Left forelimb (tissue), 1 donor: ENCODE measurements around the gene SORCS2.

Experiments used
- DNase-seq: peaks from one replicate; pipeline ENCODE4 v3.0.0-alpha.2; 2018; ENCODE audit warnings: low spot score

The SORCS2 gene

DNA sequence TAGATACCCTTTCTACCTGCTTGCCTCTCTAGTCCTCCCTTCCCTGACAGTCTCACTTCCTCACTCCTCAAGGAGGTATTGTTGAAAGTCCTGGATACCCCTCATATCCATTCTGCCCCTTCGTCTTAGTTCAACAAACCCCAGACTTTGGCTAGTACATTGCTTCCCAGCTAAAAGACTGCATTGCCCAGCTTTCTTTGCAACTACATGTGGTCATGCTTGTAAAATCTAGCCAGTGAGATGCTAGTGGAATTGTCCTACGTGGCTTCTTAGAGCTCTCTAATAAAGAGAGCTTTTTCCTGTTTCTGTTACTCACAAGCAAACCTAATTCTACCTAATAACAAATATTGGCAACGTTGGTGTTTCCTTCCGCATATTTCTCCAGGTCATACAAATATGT, 480.3 kb downstream of the SORCS2 start:
- DNase-seq, result no peak

GRCh38 chr4:7673121-7673520, 480.8 kb downstream of the SORCS2 start:
- no peak for DNase-seq

- DNase-seq, result no peak
Measured at GRCh38 chr4:7674706-7675105, 482.4 kb downstream of the SORCS2 start.

GRCh38 chr4:7675136-7675535, 482.8 kb downstream of the SORCS2 start:
- DNase-seq, result no peak

- no peak for DNase-seq
Measured at GRCh38 chr4:7675612-7676320, 483.4 kb downstream of the SORCS2 start.

DNA sequence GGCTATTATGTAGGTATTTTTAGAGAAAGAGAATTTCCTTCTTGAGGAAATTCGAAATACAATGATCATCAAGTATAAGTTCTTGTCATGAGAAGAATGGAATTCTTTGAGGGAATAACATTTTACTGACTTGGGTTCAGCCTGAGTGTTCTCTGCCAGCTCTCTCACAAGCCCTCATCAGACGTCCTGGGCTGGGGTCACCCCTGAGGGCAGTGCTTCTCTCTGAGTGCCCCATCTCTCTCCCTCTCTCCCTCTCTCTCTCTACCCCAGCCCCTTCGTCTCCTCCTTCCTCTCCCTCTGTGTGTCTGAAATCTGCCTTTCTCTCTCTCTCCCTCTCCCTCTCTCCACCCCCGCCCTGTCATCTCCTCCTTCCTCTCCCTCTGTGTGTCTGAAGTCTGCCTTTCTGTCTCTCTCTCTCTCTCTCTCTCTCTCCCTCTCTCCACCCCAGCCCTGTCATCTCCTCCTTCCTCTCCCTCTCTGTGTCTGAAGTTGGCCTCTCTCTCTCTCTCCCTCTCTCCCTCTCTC, 484.1 kb downstream of the SORCS2 start:
- no peak for DNase-seq

- DNase-seq, result no peak
Measured at GRCh38 chr4:7677086-7677485, 484.7 kb downstream of the SORCS2 start.

DNA sequence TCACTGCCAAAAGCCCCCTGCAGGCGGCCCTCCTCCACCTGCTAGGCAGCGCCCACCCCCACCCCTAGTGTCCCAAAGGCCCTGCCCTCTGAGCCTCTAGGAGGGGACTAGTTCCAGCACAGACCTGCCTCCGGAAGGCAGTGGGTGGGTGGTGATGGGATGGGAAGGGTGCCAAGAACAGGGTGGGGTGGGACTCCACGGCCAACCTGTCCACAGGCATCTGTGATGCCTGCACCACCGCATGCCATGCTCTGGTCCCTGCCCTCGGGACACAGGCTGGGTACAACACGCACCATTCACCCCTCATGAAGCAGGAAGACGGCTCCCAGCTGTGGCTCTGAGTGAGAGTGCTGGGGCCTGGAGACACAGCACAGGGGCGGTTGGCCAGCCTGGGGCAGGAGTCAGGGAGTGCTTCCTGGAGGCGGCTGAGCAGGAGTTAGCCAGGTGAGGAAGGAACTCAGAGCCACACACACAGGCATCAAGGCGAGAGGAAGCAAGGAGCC, 485.5 kb downstream of the SORCS2 start:
- DNase-seq, result no peak

GRCh38 chr4:7678318-7678852, 486.0 kb downstream of the SORCS2 start:
- no peak for DNase-seq

- DNase-seq, result no peak
Measured at GRCh38 chr4:7679406-7680040, 487.2 kb downstream of the SORCS2 start.

DNA sequence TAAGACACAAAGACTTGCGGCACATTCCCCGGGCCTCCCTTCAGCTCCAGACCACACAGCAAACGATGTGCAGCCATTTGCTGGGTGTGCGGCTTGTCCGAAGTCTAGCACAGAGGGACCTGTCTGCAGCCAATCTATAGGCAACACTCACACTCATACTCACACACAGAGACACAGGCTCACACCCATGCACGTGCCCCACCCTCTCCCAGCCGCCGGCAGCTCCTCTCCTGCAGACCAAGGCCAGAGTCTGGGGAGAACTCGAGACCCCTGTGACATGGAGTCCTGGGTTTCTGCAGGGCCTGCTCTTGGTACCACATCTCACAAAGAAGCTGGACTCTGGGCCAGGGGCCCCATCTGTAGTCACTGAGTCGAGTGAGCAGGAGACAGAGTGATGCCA, 487.8 kb downstream of the SORCS2 start:
- no peak for DNase-seq

DNA sequence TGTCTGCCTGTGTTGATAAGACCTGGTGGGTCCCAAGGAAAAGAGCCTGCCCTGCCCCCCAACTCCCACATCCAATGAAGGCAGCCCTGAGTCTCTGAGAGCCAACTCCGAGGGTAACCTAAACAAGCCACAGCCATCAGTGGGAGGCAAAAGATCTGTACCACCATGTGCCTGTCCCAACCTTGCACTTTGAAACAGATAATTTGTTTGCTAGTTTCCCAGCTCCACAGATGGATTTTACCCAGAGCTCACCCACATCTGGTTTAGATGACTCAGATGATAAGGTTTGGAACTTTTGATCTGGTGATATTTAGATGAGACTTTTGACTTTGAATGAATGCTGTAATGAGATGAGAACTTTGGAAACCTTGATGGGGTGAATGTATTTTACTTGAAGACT, 488.4 kb downstream of the SORCS2 start:
- no peak for DNase-seq

DNA sequence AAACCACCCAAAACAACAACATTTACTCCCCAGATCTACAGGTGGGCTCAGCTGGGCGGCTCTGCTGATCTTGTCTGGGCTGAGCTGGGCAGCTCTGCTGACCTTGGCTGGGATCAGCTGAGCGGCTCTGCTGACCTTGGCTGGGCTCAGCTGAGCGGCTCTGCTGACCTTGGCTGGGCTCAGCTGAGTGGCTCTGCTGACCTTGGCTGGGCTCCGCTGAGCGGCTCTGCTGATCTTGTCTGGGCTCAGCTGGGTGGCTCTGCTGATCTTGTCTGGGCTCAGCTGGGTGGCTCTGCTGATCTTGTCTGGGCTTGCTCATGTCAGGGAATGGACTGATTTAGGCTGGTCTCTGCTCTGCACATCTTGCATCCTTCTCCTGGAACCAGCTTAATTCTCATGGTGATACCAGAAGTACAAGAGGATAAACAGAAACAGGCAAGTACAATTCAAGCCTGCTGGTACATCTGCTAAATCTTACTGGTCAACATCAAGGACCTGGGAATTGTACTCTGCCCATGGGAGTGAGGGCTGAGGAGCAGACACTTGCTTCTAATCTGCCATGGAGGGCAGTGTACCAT, 490.9 kb downstream of the SORCS2 start:
- no peak for DNase-seq

- DNase-seq, result no peak
Measured at GRCh38 chr4:7684294-7684693, 492.0 kb downstream of the SORCS2 start.

- DNase-seq, result no peak
Measured at GRCh38 chr4:7686070-7686870, 493.9 kb downstream of the SORCS2 start.

DNA sequence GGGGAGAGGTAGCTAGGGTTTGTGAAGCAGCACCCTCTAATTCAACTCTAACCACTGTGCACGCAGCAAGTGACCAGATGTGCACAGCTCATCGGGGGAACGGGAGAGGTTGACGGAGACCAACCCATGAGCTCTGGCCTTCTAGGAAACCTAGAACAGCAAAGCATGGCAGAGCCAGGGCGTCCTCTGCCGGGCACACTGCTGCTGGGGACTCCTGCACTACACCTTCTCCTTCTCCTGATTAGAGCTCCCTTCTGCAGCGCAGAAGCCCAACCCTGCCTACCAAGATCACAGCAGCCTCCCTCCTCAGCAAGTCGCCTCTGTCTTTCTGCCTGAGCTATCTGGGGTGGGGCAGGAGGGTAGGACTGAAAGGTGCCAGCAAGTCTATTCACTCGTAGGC, 494.7 kb downstream of the SORCS2 start:
- no peak for DNase-seq

- DNase-seq, result no peak
Measured at GRCh38 chr4:7687796-7688195, 495.5 kb downstream of the SORCS2 start.

- DNase-seq, result no peak
Measured at GRCh38 chr4:7689773-7690693, 497.7 kb downstream of the SORCS2 start.

DNA sequence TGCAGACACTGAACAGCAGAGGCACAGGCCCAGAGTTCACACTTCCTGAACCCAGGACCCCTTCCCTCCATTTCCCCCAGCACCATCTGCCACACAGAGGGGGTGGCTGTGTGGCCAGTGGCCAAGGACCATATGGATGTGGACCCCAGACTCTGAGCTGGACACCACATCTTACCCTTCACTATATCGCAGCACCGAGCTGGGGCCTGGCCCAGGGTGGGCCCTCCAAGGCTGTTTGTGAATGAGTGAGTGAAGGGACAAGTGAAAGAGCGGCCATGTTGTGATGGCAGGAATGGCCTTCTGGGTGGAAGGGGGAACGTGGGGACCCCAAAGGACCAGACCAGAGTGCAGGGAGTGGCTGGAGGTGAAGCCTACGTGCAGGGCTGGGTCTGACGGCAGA, 498.7 kb downstream of the SORCS2 start:
- no peak for DNase-seq

DNA sequence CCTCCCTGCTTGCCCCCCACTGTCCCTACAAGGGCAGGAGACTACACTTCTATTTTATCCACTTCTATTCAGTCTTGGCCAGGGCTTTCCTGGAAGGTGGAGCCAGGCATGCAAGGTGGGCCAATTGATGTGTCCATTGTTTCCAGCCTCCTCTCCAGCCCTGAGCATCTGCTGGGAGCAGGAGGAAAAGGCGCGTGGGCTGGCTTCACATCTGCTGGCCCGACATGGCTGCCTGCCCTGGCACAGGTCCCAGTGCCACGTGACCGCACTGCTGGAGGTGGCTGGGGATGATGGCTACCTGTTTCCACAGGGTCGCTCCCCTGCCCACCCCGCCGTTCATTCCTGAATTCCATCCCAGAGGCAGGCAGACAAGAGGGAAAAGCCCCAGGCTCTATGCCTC, 499.6 kb downstream of the SORCS2 start:
- no peak for DNase-seq
